ENCODE data around the gene PPOX. TPM values are rescaled to one million over a fixed set of nuclear protein-coding genes. Genes with fewer than 3 reads are reported as not detected.

Gene PPOX
- total RNA-seq, 6 donors from 2014 or later = 19.5 to 48.2 (median 26.6) TPM

GRCh38 chr1:161158316-161159010 is 7.8 kb upstream of the PPOX start:
- no peak for ATAC-seq (ENCODE audit: low FRiP score in 2 of 2)
- Histone ChIP-seq H3K27ac (peak overlapping the region; percentile 82 to 95 (median 92)), H3K9me3 (no peaks in the 10 kb centered on the region), H3K36me3 (peaks cover 3 to 32% (median 11%) of the 10 kb centered on the region in 4 donors), H3K27me3 (no peaks in the 10 kb centered on the region), H3K4me1 (peaks cover 27 to 45% (median 36%) of the 10 kb centered on the region in 4 donors), H3K4me3 (peak overlapping the region in 3 of 4 donors; percentile 82 to 94 (median 91))
- no peak for TF ChIP-seq EP300 (IDR thresholded peaks at IDR 0.05)
- TF ChIP-seq POLR2AphosphoS5 (IDR thresholded peaks at IDR 0.05) = no peak
- TF ChIP-seq POLR2A (IDR thresholded peaks at IDR 0.05) = no peak
- WGBS, 2 donors = 64 to 67% methylated on average over 9 of the region's 9 CpGs
- no peak for DNase-seq

- Histone ChIP-seq H3K9me3 (no peaks in the 10 kb centered on the region), H3K27ac (peak within 1 kb of the TSS; percentile 82 to 95 (median 92)), H3K36me3 (peaks cover 3 to 33% (median 12%) of the 10 kb centered on the region in 4 donors), H3K27me3 (no peaks in the 10 kb centered on the region), H3K4me1 (peaks cover 25 to 45% (median 35%) of the 10 kb centered on the region in 4 donors), H3K4me3 (peak within 1 kb of the TSS; percentile 77 to 94 (median 86))
- peak; percentile 95 to 99 for ATAC-seq (ENCODE audit: low FRiP score in 2 of 2)
- 1 to 5% methylated on average over 31 to 35 of the region's 60 CpGs for WGBS, 2 donors
- DNase-seq = peak; percentile 95 to 97
- TF ChIP-seq POLR2A (IDR thresholded peaks at IDR 0.05) (peak in 1 of 4 donors; percentile 80), EP300 (IDR thresholded peaks at IDR 0.05) (no peak), CTCF (IDR thresholded peaks at IDR 0.05) (peak in 3 of 6 experiments; percentile 6 to 44 (median 25)), POLR2AphosphoS5 (IDR thresholded peaks at IDR 0.05) (peak; percentile 28 to 72)
These were observed 6.9 kb upstream of the PPOX start, which contains the start of gene USP21 for GRCh38 chr1:161159087-161159912. Gene USP21 (plus strand): TSS chr1:161159500. CDS start chr1:161160641, 1,141 bp downstream.

- no peak for ATAC-seq (ENCODE audit: low FRiP score in 2 of 2)
- Histone ChIP-seq H3K4me1 (peaks cover 20 to 42% (median 30%) of the 10 kb centered on the region in 4 donors), H3K36me3 (peaks cover 3 to 37% (median 12%) of the 10 kb centered on the region in 4 donors), H3K9me3 (no peaks in the 10 kb centered on the region), H3K27ac (peak overlapping the region; percentile 82 to 95 (median 92)), H3K4me3 (peak overlapping the region; percentile 77 to 94 (median 86)), H3K27me3 (no peaks in the 10 kb centered on the region)
- 3 to 11% methylated on average over 11 of the region's 11 CpGs for WGBS, 2 donors
- DNase-seq = no peak
- TF ChIP-seq EP300 (IDR thresholded peaks at IDR 0.05) (no peak), CTCF (IDR thresholded peaks at IDR 0.05) (no peak), POLR2AphosphoS5 (IDR thresholded peaks at IDR 0.05) (no peak), POLR2A (IDR thresholded peaks at IDR 0.05) (no peak)
These were observed 6.3 kb upstream of the PPOX start for GRCh38 chr1:161159913-161160243.

- no peaks in the 10 kb centered on the region for H3K27me3 ChIP-seq
- peaks cover 25 to 42% (median 32%) of the 10 kb centered on the region in 4 donors for H3K4me1 ChIP-seq
- H3K27ac ChIP-seq = no peak overlapping the region
- 91 to 94% methylated on average over 10 to 22 of the region's 22 CpGs for WGBS, 2 donors
- TF ChIP-seq CTCF (IDR thresholded peaks at IDR 0.05) = no peak
- no peak for TF ChIP-seq EP300 (IDR thresholded peaks at IDR 0.05)
- no peak for TF ChIP-seq POLR2A (IDR thresholded peaks at IDR 0.05)
- no peak for TF ChIP-seq POLR2AphosphoS5 (IDR thresholded peaks at IDR 0.05)
- H3K36me3 ChIP-seq = peaks cover 3 to 37% (median 12%) of the 10 kb centered on the region in 4 donors
- DNase-seq (no peak), ATAC-seq (ENCODE audit: low FRiP score in 2 of 2) (no peak)
- H3K4me3 ChIP-seq = no peak overlapping the region
- H3K9me3 ChIP-seq = no peaks in the 10 kb centered on the region
These were observed 5.5 kb upstream of the PPOX start for GRCh38 chr1:161160671-161161145.

- peaks cover 25 to 45% (median 32%) of the 10 kb centered on the region in 4 donors for H3K4me1 ChIP-seq
- H3K27me3 ChIP-seq = no peaks in the 10 kb centered on the region
- no peak for DNase-seq
- no peak overlapping the region for H3K4me3 ChIP-seq
- WGBS, 2 donors = 89 to 90% methylated on average over 5 of the region's 5 CpGs
- peaks cover 3 to 37% (median 12%) of the 10 kb centered on the region in 4 donors for H3K36me3 ChIP-seq
- no peak overlapping the region for H3K27ac ChIP-seq
- TF ChIP-seq CTCF (IDR thresholded peaks at IDR 0.05) (no peak), EP300 (IDR thresholded peaks at IDR 0.05) (no peak), POLR2AphosphoS5 (IDR thresholded peaks at IDR 0.05) (no peak), POLR2A (IDR thresholded peaks at IDR 0.05) (no peak)
- ATAC-seq (ENCODE audit: low FRiP score in 2 of 2) = no peak
- no peaks in the 10 kb centered on the region for H3K9me3 ChIP-seq
These were observed 4.6 kb upstream of the PPOX start for GRCh38 chr1:161161652-161162051.

All from upper lobe of left lung (tissue), 6 donors.